Nephron progenitor cell (in vitro differentiated cells): ENCODE results near the gene NUSAP1.
A peak's percentile ranks its signal among the peaks of the same experiment; 100 is the strongest.
"Not testable (repeated sequence)": the region's sequence is repeated elsewhere in the genome, so short reads cannot be mapped to it uniquely, and the experiment has no call there.

Experiments
- DNase-seq: peaks from one replicate; pipeline ENCODE4 v3.0.0; 2021
- H3K27ac Mint-ChIP-seq: 2 replicates; pipeline ENCODE4 v1.8.0; 2021; ENCODE audit warnings: mild to moderate bottlenecking, moderate library complexity, mixed read lengths
- H3K27me3 Mint-ChIP-seq: 2 replicates; pipeline ENCODE4 v1.8.0; 2021; ENCODE audit warnings: mild to moderate bottlenecking, low read depth, mixed read lengths; ENCODE audit not compliant: poor library complexity
- H3K36me3 Mint-ChIP-seq: 2 replicates; pipeline ENCODE4 v1.8.0; 2021; ENCODE audit warnings: low read depth, mixed read lengths
- H3K4me1 Mint-ChIP-seq: 2 replicates; pipeline ENCODE4 v1.8.0; 2021; ENCODE audit warnings: mixed read lengths
- H3K4me3 Mint-ChIP-seq: 2 replicates; pipeline ENCODE4 v1.8.0; 2021; ENCODE audit warnings: mild to moderate bottlenecking, moderate library complexity, mixed read lengths
- H3K9me3 Mint-ChIP-seq: 2 replicates; pipeline ENCODE4 v1.8.0; 2021; ENCODE audit warnings: mild to moderate bottlenecking, moderate library complexity, mixed read lengths
- CTCF ChIP-seq: fragments of 200-600 bp; sonication (generic); IDR thresholded peaks from 2 replicates; pipeline ENCODE4 v1.5.0; 2021; ENCODE audit warnings: antibody characterized with exemption

Gene NUSAP1

DNA sequence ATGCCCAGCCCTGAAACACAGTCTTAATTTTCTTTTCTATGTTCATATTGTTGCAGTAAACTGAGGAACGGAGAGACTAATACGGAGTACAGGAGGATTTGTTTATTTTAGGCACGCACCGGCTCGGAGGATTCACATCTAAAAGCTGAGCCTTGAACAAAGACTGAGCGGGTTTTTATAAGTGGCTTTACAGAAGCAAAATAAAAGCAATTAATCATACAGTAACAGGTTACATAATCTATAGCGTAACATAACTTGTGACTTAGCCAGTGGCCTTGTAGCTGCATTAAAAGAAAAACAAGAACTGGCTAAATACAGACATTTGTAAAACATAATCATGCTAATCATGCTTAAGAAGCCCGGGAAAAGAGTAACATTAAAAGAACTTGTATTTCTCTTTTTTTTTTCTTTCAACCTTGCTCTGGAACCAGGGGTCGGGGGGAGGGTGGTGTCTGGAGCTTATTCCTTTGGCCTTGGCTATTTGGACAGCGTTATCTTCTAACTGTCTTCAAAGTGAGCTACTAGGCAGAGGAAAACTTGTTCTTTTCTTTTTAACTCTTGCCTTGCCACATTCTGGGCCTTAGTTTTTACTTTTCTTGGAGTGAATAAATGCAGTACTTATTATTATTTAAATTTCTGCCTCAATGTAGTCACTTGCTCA is 17.5 kb downstream of the NUSAP1 start:
- no peaks in the 10 kb centered on the region for H3K4me1 Mint-ChIP-seq

GRCh38 chr15:41354371-41354770 is 21.7 kb downstream of the NUSAP1 start:
- no peak for TF ChIP-seq CTCF
- Mint-ChIP-seq H3K4me3 (no peak overlapping the region), H3K36me3 (peaks cover 78% of the 10 kb centered on the region), H3K4me1 (no peaks in the 10 kb centered on the region), H3K9me3 (no peaks in the 10 kb centered on the region), H3K27me3 (no peaks in the 10 kb centered on the region), H3K27ac (no peak overlapping the region)
- DNase-seq = no peak

More for the DNA sequence above, 17.5 kb downstream of the NUSAP1 start:
- Mint-ChIP-seq H3K36me3 (peaks cover 76% of the 10 kb centered on the region), H3K27ac (no peak overlapping the region), H3K27me3 (no peaks in the 10 kb centered on the region), H3K9me3 (no peaks in the 10 kb centered on the region), H3K4me3 (no peak overlapping the region)
- no peak for DNase-seq
- no peak for TF ChIP-seq CTCF

- no peak for DNase-seq
- H3K4me3 Mint-ChIP-seq = no peak overlapping the region
- TF ChIP-seq CTCF = no peak
- H3K9me3 Mint-ChIP-seq = no peaks in the 10 kb centered on the region
- peaks cover 76% of the 10 kb centered on the region for H3K36me3 Mint-ChIP-seq
- no peaks in the 10 kb centered on the region for H3K4me1 Mint-ChIP-seq
- H3K27ac Mint-ChIP-seq = no peak overlapping the region
- no peaks in the 10 kb centered on the region for H3K27me3 Mint-ChIP-seq
Measured at GRCh38 chr15:41367418-41367817, 34.7 kb downstream of the NUSAP1 start.

- Mint-ChIP-seq H3K27me3 (peaks cover 5% of the 10 kb centered on the region), H3K27ac (no peak overlapping the region), H3K9me3 (peaks cover 13% of the 10 kb centered on the region), H3K36me3 (peaks cover 63% of the 10 kb centered on the region), H3K4me3 (no peak overlapping the region), H3K4me1 (no peaks in the 10 kb centered on the region)
- no peak for TF ChIP-seq CTCF
- no peak for DNase-seq
Measured at GRCh38 chr15:41377978-41378377, 45.3 kb downstream of the NUSAP1 start.

- H3K4me1 Mint-ChIP-seq, H3K4me3 Mint-ChIP-seq, DNase-seq, H3K27me3 Mint-ChIP-seq, H3K27ac Mint-ChIP-seq: not testable (repeated sequence)
- Mint-ChIP-seq H3K9me3 (peaks cover 15% of the 10 kb centered on the region), H3K36me3 (peaks cover 47% of the 10 kb centered on the region)
Measured at GRCh38 chr15:41383974-41384749, 51.5 kb downstream of the NUSAP1 start.

DNA sequence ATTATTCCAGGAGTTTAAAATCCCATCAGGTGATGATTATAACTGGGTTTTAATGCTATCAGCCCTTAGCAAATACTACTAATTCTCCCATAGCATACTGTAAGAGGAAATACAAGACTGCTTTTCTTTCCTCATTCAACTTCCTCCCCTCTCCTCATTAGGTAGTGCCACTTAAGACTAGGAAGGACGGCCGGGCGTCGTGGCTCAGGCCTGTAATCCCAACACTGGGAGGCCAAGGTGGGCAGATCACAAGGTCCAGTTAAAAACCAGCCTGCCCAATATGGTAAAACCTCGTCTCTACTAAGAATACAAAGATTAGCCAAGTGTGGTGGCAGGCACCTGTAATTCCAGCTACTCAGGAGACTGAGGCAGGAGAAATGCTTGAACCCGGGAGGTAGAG is 55.0 kb downstream of the NUSAP1 start:
- H3K4me1 Mint-ChIP-seq = no peaks in the 10 kb centered on the region

More for the DNA sequence above, 55.0 kb downstream of the NUSAP1 start:
- Mint-ChIP-seq H3K36me3 (peaks cover 31% of the 10 kb centered on the region), H3K27me3 (peaks cover 3% of the 10 kb centered on the region), H3K4me3 (no peak overlapping the region), H3K27ac (peak overlapping the region; percentile 90), H3K9me3 (peaks cover 3% of the 10 kb centered on the region)
- no peak for TF ChIP-seq CTCF
- no peak for DNase-seq
